HG03025 (cell line): ENCODE data around the gene DNAH1.
"Not testable (repeated sequence)": the region's sequence is repeated elsewhere in the genome, so short reads cannot be mapped to it uniquely, and the experiment has no call there.

Experiments used
- ATAC-seq: cut with Tn5 transposase; IDR thresholded peaks from one replicate; pipeline ENCODE4 v1.9.1; 2021; ENCODE audit warnings: mild to moderate bottlenecking, moderate library complexity; ENCODE audit not compliant: unreplicated experiment, low FRiP score

The DNAH1 gene

DNA sequence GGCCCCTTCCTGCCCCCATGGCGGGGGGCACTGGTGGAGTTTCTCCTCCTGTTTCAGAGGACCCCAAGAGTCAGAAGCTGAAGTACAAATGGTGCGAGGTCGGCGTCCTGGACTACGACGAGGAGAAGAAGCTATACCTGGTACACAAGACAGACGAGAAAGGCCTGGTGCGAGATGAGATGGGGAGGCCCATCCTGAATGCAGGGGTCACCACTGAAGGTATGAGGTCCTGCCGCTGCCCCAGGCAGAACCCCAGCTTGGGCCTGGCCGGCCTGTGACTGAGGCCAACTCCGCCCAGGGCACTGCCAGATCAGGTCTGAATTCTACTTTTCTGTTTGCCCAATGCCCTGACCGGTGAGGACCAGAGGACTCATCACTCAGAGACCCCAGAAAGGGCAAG, 15.0 kb downstream of the DNAH1 start:
- ATAC-seq = no peak

DNA sequence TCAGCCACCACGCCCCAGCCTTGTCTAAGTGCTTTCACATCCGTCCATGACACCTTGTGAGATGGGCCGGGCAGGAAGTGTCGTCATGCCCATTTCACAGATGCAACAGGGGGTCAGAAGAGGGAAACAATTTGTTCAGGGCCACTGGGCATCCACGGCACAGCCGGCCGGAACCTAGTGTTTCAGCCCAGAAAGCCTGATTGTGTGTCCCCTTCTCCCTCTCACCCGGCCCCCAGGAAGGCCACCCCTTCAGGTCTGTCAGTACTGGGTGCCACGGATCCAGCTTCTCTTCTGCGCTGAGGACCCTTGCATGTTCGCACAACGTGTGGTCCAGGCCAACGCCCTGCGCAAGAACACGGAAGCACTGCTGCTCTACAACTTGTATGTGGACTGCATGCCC, 15.8 kb downstream of the DNAH1 start:
- ATAC-seq = no peak

DNA sequence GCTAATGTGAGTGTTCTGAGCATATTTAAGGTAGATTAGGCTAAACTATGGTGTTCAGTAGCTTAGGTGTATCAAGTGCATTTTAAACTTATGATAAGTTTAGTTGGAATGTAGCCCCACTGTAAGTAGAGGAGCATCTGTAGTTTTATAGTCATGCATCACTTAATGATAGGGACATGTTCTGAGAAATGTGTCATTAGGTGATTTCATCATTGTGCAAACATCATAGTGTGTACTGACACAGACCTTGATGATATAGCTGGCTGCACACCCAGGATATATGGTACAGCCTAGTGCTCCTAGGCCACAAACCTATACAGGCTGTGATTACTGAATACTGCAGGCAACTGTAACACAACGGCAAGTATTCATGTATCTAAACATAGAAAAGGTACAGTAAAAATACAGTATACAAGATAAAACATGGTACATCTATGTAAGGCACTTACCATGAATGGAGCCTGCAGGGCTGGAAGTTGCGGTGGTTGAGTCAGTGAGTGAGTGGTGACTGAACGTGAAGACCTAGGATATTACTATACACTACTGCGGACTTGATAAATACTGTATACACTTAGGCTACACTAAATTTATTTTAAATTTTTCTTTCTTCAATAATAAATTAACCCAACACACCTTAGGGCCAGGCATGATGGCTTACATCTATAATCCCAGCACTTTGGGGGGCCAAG, 17.9 kb downstream of the DNAH1 start:
- no peak for ATAC-seq

DNA sequence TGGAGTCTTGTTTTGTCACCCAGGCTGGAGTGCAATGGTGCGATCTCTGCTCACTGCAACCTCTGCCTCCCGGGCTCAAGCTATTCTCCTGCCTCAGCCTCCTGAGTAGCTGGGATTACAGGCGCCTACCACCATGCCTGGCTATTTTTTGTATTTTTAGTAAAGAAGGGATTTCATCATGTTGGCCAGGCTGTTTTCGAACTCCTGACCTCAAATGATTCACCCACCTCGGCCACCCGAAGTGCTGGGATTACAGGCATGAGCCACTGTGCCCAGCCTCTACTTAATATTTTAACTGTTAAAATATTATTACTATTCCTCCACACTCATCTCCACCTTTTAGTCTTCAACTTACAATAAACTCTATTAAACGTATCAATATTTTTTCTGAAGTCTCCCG, 22.0 kb downstream of the DNAH1 start:
- not testable (repeated sequence) for ATAC-seq

DNA sequence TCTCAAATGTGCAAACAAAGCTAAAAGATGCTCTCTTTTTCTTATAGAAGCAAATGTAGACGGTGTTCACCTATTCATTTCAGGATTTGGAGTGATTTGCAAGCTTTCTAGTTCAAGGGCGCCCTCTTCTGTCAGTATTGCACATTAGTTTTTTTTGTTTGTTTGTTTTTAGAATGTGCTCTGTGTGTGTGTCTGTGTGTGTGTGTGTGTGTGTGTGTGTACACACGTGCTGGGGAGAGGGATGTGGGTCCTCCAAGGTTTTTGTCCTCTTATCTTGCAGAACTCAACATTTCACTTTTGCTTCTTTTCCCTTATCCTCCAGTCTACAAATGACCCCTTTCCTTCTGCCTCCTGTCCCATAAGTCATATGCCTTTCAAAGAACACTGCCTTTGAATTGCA, 23.5 kb downstream of the DNAH1 start:
- ATAC-seq = no peak

DNA sequence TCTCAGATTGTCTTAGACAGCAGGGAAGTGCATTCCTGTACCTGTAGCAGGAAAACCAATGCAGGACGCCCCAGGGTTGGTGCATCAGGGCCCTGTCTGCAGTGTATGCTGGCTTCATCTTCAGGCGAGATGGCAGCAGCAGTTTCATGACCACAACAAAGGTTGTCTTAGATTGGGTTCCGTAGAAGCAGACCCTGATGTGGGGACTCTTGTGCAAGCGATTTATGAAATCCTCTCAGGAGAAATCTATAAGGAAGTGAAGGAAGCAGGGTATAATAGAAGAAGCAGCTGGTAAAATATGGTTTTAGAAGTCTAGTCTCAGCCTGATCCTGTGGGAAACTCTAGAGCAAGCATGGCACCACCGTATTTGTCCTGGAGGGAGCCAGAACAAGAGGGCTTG, 25.0 kb downstream of the DNAH1 start:
- ATAC-seq = no peak

DNA sequence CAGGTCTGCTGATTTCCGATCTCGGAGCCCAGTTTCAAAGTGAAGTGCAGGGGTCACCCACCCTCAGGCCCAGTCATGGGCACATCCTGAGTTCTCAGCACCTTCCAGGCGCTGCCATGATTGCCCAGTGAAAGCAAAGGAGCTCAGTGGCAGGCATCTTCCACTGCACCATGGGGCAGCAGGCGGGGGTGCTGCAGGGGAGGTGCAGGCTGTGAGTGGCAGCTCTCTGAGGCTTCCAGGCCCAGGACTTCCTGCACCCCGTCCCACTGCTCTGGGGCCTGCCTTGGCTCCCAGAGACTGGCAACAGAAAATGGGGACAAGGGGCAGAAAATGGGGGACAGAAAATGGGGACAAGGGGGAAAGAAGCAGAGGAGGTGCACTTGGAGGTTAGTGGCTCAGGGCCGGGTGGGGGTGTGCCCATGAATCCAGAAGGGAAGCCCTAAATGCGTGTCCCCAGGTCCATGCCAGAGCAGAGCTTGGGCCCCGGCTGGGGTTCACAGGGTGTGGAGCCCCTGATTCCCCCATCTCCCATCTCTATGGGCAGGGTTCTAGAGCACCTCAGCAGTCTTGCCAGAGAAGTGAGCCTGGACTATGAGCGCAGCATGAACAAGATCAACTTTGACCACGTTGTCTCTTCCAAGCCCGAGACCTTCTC, 28.0 kb downstream of the DNAH1 start:
- ATAC-seq = no peak

DNA sequence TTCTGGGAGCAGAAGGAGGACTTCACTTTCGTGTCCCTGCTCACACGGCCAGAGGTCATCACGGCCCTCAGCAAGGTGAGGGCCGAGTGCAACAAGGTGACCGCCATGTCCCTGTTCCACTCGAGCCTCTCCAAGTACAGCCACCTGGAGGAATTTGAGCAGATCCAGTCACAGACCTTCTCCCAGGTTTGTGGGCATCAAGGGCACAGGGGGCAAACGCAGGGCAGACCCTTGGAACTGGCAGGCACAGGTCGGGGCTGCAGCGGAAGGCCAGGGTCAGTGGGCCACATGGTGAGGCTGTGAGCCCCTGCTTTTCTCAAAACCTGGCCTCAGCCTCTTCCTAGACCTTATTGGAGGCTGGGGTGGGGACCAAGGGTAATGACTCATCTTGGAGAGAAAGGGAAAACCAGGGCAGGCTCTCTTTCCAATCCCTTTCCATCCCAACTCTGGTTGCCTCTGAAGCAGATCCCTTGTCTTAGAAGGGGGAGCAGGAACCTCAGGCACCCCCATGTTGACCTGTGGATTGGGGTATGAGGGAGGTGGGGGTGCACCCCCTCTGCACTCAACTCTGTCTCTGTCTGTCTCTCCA, 29.5 kb downstream of the DNAH1 start:
- no peak for ATAC-seq

DNA sequence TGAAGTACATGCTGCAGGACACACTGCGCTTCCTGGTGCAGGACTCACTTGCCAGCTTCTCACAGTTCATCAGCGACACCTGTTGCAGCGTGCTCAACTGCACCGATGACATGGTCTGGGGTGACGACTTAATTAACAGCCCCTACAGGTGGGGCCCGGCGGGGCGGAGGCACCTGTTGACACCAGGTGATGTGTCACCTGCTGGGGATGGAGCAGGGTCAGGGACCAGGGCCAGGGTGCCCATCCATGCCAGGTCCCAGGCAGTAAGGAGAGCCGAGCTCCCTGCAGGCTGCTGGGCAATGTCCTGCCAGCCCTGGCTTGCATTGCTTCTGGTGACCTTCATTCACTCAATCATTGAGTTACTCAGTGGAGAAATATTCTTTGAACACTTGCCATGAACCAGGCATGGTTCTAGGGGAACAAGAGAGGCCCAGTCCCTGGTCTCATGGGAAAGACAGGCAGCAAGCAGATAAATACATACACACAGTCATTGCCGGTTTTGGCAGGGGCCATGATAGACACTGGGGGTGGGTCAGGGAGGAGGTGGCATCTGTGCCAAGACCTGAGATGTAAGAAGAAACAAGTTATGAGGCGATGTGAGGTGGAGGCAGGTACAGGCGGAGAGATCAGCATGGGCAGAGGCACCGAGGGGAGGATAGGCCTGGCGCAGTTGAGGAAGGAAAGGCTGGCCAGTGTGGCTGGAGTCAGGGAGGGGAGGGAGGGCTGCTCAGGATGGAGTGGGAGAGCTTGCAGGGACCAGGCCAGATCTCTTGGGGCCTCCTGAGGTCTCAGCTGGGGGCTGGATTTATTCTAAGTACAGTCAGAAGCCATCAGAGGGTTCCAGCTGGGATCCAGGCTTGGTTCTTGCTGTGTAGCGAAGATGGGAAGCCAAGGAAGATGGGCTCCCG, 30.8 kb downstream of the DNAH1 start:
- ATAC-seq = no peak

DNA sequence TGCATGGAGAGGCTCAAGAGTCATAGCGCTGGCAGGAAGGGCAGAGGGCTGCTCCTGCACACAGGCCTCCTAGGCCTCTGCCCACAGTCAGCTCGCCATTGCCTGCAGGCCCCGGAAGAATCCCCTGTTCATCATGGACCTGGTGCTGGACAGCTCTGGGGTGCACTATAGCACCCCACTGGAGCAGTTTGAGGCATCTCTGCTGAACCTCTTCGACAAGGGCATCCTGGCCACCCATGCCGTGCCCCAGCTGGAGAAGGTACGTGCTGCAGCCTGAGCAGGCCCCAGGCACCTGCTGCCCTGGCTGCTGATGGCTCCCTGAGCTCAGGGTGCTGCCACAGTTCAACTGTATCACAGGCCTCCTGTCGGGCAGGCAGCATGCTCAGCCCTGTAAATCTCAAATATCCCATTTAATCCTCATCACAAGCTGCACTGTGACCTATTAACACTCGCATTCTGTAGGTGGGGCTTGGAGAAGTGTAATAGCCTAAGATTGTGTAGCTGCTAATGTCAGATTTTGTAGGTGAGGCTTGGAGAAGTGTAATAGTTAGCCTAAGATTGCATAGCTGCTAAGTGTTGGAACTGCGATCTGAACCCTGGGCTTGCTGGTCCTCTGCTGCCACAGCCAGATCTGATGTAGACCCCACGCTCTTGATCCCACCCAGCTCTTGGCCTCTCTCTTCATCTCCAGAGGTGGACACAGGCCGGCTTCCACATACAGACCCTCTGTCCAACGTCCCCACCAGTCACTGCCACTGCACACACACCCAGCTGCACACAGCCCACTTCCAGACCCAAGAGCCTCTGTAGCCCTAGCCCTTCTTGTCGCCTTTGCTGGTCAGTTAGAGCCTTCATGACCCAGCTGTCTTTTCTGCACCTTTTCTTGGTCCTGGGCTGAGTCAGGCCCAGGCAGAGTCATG, 31.9 kb downstream of the DNAH1 start:
- ATAC-seq = no peak

DNA sequence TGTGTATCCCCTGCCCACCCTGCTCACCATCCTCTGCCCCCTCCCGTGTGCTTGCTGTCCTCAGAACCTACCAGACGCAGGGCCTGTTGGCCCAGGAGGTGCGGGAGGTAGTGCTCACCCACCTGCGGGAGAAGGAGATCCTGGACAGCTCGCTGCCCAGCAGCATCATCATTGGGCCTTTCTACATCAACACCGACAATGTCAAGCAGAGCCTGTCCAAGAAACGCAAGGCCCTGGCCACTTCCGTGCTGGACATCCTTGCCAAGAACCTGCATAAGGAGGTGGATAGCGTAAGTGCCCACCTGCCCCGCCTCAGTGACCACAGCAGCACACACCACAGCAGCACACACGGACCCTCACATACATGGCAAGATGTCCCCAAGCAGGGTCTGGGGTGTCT, 33.0 kb downstream of the DNAH1 start:
- ATAC-seq = no peak

DNA sequence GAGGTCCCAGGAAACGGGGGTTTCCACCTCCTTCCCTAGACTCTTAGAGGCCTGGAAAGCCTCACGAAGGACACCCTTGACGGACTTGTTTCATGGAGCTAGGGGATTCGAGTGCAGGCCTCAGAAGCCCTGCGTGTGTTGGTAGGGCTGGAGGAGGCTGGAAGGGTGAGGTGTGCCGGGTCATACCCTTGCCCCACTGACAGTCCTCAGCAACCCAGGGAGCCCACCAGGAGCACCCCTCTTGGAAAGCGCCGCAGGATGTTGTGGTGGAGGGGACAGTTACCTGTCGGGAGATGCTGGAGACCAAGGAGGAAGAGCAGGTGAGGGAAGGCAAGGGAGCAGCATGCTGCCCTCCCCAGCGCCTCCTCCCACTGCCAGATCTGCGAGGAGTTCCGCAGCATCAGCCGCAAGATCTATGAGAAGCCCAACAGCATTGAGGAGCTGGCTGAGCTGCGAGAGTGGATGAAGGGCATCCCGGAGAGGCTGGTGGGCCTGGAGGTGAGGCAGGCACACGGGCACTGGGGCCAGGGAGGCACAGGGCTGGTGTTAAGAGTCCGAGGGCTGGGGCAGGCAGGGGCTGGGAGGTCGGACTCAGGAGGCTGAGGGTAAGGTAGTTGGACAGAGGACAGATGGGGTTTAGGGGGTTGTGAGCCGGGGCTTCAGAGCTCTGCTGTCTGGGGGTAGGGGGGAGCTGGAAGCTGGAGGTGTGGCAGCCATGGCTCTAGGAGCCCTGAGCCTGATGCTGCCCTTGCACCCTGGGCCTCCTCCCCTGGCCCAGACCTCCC, 33.7 kb downstream of the DNAH1 start:
- no peak for ATAC-seq

DNA sequence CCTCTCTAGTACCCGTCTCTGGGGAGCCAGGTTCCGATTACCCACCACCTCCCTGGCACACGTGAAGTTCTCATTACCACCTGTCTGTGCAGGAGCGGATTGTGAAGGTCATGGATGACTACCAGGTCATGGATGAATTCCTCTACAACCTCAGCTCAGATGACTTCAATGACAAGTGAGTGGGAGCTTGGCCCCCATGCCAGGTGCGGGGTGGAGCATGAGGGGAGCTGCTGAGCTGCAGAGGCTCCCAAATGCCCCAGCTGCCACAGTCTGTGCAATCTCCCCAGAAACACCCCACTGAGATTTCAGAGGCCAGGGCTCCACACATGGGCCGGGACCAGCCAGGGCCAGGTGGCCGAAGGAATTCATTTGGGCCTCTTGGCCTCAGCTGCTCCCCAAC, 34.3 kb downstream of the DNAH1 start:
- ATAC-seq = no peak

DNA sequence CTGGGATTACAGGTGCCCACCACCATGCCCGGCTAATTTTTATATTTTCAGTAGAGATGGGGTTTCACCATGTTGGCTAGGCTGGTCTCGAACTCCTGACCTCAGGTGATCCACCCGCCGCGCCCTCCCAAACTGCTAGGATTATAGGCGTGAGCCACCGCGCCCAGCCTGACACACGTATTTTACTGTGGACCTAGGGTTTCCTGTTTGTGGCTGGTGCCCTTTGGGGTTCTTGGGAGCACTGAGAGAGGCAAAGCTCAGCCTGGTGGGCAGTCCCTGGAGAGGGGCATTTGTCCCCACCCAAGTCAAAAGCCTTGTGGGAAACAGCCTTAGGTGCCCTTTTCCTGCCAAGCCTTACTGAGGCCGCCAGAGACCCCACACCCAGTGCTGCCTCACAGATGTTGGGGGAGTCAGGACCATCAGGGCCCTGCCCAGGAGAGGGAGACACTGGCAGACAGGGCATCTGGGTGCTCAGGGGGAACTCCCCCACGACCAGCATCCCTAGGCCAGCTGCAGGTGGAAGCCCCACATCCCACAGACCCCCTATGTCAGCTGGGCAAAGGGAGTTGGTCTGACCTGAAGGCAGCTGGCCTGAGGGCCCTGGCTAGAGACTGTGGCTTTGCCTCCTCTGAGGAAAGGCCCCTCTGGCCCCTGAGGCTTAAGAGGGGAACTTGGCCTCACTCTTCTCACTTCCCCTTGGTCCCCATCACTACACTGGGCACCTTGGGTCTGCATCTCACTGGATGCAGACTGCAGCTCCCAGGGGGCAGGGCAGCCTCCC, 35.1 kb downstream of the DNAH1 start:
- no peak for ATAC-seq

DNA sequence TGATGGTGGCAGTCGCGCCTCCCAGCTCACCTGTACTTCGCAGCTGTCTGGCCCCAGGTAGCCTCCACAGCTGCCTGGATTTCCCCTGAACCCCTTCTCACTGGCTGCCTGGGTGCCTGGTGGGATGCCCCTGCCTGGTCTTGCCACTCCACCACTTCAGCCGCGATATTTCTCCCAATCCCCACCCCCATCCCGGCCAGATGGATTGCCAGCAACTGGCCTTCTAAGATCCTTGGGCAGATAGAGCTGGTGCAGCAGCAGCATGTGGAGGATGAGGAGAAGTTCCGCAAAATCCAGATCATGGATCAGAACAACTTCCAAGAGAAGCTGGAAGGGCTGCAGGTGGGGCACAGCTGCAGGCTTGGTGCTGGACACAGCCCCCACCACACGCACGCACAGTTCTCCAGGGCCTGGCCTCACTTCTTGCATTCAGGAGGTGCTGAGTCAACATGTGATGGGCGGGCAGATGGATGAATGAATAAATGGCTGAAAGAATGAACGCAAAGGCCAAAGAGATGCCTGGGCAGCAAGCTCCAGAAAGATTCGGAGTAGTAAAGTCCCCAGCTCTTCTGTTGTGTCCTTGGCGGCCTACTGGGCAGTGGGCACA, 35.7 kb downstream of the DNAH1 start:
- no peak for ATAC-seq

DNA sequence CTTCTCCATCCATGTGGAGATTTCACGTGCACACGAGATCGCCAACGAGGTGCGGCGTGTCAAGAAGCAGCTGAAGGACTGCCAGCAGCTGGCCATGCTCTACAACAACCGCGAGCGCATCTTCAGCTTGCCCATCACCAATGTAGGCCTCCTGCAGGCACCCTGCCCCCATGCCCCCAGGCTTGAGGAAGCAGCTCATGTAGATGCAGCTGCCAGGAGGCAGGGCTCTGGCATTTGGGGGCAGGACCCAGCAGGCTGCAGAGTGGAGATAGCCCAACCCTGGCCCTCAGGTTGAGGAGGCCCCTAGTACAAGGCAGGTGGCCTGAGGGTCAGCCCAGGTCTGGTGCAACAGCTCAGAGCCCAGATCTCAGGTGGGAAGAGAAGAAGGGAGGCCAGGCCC, 36.4 kb downstream of the DNAH1 start:
- ATAC-seq = no peak

DNA sequence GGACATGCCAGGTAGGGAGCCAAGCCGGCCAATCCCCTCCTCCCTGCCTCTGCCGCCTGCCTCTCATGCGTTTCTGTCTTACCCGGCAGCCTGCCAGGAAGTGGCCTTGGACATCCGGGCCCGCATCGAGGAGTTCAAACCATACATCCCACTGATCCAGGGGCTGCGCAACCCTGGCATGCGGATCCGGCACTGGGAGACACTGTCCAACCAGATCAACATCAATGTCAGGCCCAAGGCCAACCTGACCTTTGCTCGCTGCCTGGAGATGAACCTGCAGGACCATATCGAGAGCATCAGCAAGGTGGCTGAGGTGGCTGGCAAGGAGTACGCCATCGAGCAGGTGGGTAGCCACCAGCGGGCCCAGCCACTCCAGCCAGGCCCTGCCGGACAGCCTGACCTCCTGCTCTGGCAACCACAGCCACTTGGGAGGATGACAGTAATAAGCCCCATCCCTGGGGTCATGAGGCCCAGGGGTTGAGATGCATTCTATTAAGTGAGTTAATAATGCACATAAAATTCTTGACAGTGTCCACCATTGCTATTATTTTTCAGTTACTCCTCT, 37.3 kb downstream of the DNAH1 start:
- no peak for ATAC-seq

DNA sequence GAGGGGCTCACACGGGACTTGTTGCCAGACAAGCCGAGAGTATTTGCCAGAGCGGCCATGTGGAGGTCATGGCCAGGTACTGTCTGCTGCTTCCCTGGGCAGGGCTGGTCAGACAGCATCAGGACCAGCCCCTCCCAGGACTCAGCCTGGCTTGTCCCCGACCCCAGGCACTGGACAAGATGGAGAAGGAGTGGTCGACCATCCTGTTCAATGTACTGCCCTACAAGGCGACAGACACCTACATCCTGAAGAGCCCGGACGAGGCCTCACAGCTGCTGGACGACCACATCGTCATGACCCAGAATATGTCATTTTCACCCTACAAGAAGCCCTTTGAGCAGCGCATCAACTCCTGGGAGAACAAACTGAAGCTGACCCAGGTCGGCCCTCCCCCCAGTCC, 38.6 kb downstream of the DNAH1 start:
- no peak for ATAC-seq
